ENCODE measurements around the gene RNF217.

- TF ChIP-seq POLR2A (IDR thresholded peaks at IDR 0.05): no peak
- TF ChIP-seq CTCF (IDR thresholded peaks at IDR 0.05): no peak
These were observed 84.1 kb downstream of the RNF217 start for GRCh38 chr6:125046107-125046925.
